Smooth muscle cell (in vitro differentiated cells): ENCODE measurements around the gene INHA. TPM values are rescaled to one million over a fixed set of nuclear protein-coding genes. Genes with fewer than 3 reads are reported as not detected.

Experiments
- DNase-seq: peaks from one replicate; lab custom pipeline; 2025; ENCODE audit not compliant: unreplicated experiment; lab: John Stamatoyannopoulos, UW
- H2AFZ ChIP-seq: fragments of 200-600 bp; sonication (generic); 2 replicates; pipeline ENCODE4 v1.6.0; 2016; ENCODE audit warnings: antibody characterized with exemption, low read depth, mild to moderate bottlenecking
- H3F3A ChIP-seq: fragments of 200-600 bp; sonication (generic); 2 replicates; pipeline ENCODE4 v1.6.0; 2017; ENCODE audit warnings: antibody characterized with exemption, low read depth
- H3K27ac ChIP-seq: fragments of 200-600 bp; sonication (generic); 2 replicates; pipeline ENCODE4 v1.5.1; 2016; ENCODE audit warnings: low read depth, mild to moderate bottlenecking
- H3K27me3 ChIP-seq: fragments of 200-600 bp; sonication (generic); 2 replicates; pipeline ENCODE4 v1.6.1; 2016; ENCODE audit warnings: low read depth, mild to moderate bottlenecking
- H3K36me3 ChIP-seq: fragments of 200-600 bp; sonication (generic); 2 replicates; pipeline ENCODE4 v1.5.1; 2016; ENCODE audit warnings: low read depth
- H3K4me1 ChIP-seq: fragments of 200-600 bp; sonication (generic); 2 replicates; pipeline ENCODE4 v1.5.1; 2016; ENCODE audit warnings: low read depth
- H3K4me2 ChIP-seq: fragments of 200-600 bp; sonication (generic); 2 replicates; pipeline ENCODE4 v1.6.0; 2016; ENCODE audit warnings: mild to moderate bottlenecking
- H3K4me3 ChIP-seq: fragments of 200-600 bp; sonication (generic); 2 replicates; pipeline ENCODE4 v1.5.1; 2016; ENCODE audit warnings: mild to moderate bottlenecking
- H3K79me2 ChIP-seq: fragments of 200-600 bp; sonication (generic); 2 replicates; pipeline ENCODE4 v1.6.0; 2016; ENCODE audit warnings: low read depth, mild to moderate bottlenecking
- H3K9ac ChIP-seq: fragments of 200-600 bp; sonication (generic); 2 replicates; pipeline ENCODE4 v1.6.0; 2016; ENCODE audit warnings: low read depth
- H3K9me3 ChIP-seq: fragments of 200-600 bp; sonication (generic); replicated peaks from 2 replicates; pipeline ENCODE4 v1.5.1; 2016; ENCODE audit warnings: low read depth
- H4K20me1 ChIP-seq: fragments of 200-600 bp; sonication (generic); 2 replicates; pipeline ENCODE4 v1.6.0; 2016; ENCODE audit warnings: low read depth
- CTCF ChIP-seq: fragments of 200-600 bp; sonication (generic); IDR thresholded peaks from 2 replicates; pipeline ENCODE4 v1.5.1; 2017; ENCODE audit warnings: borderline replicate concordance, mild to moderate bottlenecking, antibody characterized with exemption; ENCODE audit not compliant: insufficient read depth, poor library complexity, severe bottlenecking
- WGBS: methylation state at CpG from one replicate; pipeline ENCODE4 v1.1.7; 2016; ENCODE audit warnings: low lambda C conversion rate; 5-methylcytosine and 5-hydroxymethylcytosine counted together
- polyA plus RNA-seq: library from polyadenylated mRNA; unstranded; fragments of >200 nt; fragmentation: Nextera tagmentation; extraction: Ambion mirVana; gene quantifications from 2 replicates; pipeline ENCODE4 v1.2.1, GENCODE V29; 2016
- total RNA-seq: library from RNA; depleted of rRNA; stranded (reverse); fragments of >200 nt; gene quantifications from 2 replicates; pipeline ENCODE4 v1.2.3, GENCODE V29; 2014

INHA gene
- total and polyA plus RNA-seq, 2 experiments from 2014 or later: 4.0 to 4.3 TPM

DNA sequence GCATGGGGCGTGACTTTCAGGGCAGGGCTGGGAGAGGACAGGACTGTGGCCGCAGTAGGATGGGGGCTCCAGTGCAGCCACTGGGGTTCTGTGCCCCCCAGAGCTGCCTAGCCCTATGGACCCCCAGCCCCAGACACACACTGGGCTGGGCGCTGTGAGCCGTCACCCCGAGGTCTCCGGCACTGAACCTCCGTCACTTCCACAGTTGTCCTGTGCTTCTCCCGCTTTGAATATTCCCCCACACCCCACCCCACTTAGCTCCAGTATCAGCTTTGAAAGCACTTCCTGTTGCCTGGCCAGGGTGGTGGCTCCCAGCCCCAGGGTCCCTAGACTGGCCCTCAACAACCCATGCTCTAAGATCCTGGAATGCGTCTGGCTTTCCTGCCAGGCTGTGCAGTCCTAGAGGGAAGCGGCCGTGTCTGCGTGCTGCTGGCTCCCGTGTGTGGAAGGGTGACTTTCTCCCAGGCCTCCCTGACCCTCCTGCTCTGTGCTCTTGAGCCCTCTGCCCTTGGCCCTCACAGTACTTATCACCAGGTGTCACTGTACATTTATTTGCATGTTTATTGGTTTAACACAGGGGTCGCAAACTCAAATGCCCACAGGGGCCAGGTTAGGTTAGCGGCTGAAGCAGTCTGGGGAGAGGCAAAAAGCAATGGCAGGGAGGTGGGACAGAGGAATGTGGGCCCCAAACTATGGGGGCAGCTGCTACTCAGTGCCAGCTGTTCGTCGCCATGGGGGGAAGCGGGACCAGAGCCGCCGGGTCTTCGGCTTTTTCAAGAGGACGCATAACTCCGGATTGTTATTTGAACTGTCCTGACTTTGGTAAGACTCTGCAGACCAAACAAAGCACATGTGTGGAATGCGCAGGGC, 10.7 kb upstream of the INHA start:
- Histone ChIP-seq H3K27me3 (no peaks in the 10 kb centered on the region), H3K79me2 (no peaks in the 10 kb centered on the region), H3K4me1 (no peaks in the 10 kb centered on the region), H3K4me3 (no peak overlapping the region), H3K27ac (no peak overlapping the region), H3K36me3 (no peaks in the 10 kb centered on the region), H3K9me3 (no peaks in the 10 kb centered on the region), H3K9ac (no peak overlapping the region), H2AFZ (no peak overlapping the region), H3F3A (no peaks in the 10 kb centered on the region), H4K20me1 (no peaks in the 10 kb centered on the region), H3K4me2 (no peak overlapping the region)
- 74% methylated on average over 24 of the region's 24 CpGs for whole genome bisulfite sequencing
- DNase-seq: no peak
- TF ChIP-seq CTCF: no peak

DNA sequence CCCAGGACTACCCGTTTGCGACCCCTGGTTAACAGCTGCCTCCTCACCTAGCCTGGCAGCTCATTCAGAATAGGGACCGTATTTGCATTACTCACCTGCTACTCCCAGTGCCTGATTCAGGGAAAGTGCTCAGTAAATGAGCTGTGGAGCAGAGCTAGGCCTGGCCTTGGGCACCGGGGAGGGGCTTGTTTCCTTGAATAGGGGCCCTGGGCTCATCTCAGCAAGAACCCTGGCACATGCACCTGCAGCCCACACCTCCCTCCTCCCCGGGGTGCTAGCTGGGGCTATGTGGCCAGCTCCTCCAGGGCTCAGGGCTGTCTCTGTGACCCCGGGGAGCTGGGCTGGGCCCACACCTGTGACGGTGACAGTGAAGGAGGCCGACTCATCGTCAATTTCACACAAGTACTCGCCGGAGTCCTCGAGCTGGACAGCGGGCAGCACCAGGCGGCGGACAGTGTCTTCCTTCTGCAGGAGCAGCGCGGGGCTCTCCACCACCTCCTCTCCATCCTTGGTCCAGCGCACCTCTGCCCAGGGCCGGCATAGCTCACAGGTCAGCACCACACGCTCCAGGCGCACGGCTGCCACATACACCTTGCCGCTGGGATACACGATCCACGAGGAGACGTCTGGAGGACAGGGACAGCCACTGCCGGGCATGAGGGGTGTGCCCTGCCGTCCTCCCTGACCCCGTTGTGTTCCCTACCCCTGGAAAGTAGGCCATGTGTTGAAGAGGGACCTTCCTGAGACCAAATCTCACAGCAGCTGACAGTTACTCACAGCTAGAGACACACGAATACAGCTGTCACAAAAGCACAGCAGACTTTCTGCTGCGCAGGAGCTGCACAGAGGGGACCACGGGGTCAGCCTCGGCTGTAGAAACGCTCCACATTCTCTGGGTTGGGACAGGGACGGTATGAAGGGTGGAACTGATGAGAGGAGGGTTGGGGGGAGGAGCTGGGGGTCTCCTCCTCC, 9.8 kb upstream of the INHA start:
- Histone ChIP-seq H3K27ac (no peak overlapping the region), H3K79me2 (no peaks in the 10 kb centered on the region), H3K4me3 (no peak overlapping the region), H3K36me3 (no peaks in the 10 kb centered on the region), H2AFZ (no peak overlapping the region), H3F3A (no peaks in the 10 kb centered on the region), H3K9ac (no peak overlapping the region), H3K27me3 (no peaks in the 10 kb centered on the region), H3K9me3 (no peaks in the 10 kb centered on the region), H3K4me1 (no peaks in the 10 kb centered on the region), H3K4me2 (no peak overlapping the region), H4K20me1 (no peaks in the 10 kb centered on the region)
- no peak for DNase-seq
- 85% methylated on average over 35 of the region's 35 CpGs for WGBS
- no peak for TF ChIP-seq CTCF

GRCh38 chr2:219563271-219563928, 8.7 kb upstream of the INHA start:
- H3K4me3 ChIP-seq: no peak overlapping the region
- no peak overlapping the region for H3K4me2 ChIP-seq
- H3K4me1 ChIP-seq: no peaks in the 10 kb centered on the region
- H4K20me1 ChIP-seq: no peaks in the 10 kb centered on the region
- no peaks in the 10 kb centered on the region for H3K36me3 ChIP-seq
- H3K27me3 ChIP-seq: no peaks in the 10 kb centered on the region
- DNase-seq: no peak
- H3K9ac ChIP-seq: no peak overlapping the region
- no peaks in the 10 kb centered on the region for H3K9me3 ChIP-seq
- H3K79me2 ChIP-seq: no peaks in the 10 kb centered on the region
- H2AFZ ChIP-seq: no peak overlapping the region
- TF ChIP-seq CTCF: no peak
- no peaks in the 10 kb centered on the region for H3F3A ChIP-seq
- 98% methylated on average over 19 of the region's 20 CpGs for WGBS
- H3K27ac ChIP-seq: no peak overlapping the region
